ENCODE data around the gene HPCA.

The HPCA gene

DNA sequence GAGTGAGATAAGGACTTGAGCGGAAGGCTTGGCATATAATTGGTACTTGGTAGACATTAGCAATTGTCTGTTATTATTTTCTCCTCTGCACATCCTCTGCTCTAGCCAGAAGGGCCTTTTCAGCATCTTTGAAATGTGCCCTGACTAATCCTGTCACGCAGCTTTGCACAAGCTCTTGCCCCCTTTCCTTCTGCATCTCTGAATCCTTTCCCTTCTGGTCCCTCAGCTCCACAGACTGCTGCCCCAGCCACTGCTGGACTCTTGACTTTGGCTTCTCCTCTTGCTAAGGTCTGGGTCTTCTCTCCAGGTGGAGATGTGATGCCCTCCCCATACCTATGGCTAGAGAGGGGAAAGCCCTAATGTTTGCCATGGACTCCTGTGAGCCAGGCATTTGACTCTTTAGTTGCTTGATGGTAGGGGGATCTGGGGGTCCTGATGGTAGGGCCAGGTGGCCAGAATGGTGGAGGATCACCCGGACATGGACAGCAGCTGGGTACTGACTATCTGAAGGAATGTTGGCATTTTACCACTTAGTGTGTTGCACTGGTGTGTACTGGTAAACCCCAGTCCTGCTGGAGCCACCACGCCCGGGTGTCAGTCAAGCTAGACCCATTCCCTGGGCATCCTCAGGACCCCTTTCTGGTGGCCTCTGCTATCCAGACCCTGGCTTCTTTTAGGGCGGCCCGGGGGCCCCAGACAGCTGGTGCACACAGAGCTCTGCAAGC is 4.4 kb downstream of the HPCA start:
- no peak for DNase-seq (ENCODE audit: low read depth)

DNA sequence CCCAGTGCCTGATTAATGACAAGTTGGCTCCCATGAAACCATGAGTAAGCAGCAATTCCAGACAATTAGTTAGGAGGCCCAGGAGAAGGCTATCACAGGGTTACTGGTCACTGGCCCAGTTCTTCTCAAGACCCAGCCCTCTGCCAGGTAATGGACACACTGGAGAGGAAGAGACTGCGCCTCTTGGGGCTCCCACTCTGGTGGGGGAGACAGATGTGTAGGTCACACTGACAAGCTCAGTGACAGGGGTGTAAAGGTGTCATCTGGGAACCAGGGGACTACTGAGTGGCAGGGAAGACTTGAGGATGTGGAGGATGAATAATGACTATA is 4.9 kb downstream of the HPCA start:
- DNase-seq (ENCODE audit: low read depth), result no peak

DNA sequence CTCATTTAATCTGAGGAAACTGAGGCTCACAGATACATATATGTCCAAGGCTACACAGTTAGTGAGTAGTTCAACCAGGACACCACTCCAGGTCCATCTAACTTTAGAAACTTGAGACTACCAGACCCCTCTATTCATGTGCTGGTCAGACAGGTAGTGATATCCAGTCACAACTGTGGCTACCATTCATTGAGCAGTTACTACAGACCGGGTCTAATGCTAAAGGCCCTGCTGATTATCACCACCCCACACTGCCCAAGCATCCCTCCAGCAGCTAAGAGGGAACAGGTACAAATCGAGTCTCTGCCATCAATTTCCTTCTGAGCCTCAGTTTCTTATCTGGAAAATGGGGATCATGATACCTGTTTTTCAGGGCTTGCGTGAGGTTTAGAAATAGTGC is 5.3 kb downstream of the HPCA start:
- DNase-seq (ENCODE audit: low read depth), result no peak

GRCh38 chr1:32892368-32893197 is 6.3 kb downstream of the HPCA start:
- no peak for DNase-seq (ENCODE audit: low read depth)

DNA sequence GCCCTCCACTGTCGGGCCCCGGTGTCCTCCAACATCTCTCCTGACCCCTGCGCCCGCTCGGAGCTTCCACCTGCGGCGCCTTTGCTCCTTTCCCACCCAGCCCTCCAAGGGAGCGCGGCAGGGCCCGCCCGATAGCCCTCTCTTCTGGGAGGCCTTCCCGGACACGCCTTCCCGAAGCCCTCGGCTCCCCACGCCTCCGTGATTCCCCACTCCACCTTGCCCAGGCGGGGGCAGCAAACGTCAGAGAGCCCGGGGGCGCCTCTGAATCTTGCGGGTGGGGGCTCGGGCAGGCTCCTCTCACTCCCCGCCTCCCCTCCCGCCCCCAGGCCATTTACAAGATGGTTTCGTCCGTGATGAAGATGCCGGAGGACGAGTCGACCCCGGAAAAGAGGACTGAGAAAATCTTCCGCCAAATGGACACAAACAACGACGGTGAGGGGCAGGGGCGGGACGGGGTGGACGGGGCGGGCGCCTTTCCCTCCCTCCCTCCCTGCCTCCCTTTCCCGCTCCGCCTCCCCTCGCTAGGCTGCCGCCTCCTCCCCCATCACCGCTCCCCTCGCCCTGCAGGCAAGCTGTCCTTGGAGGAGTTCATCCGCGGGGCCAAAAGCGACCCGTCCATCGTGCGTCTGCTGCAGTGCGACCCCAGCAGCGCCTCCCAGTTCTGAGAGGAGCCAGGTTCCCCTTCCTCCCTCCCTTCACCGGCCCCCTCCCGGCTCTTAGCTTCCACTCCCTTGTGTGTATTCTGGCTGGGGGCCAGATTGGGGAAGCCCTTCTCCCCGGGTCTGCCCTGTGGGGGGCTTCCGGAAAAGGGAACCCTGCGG is 7.1 kb downstream of the HPCA start:
- no peak for DNase-seq (ENCODE audit: low read depth)

GRCh38 chr1:32894019-32894600 is 7.8 kb downstream of the HPCA start:
- DNase-seq (ENCODE audit: low read depth), result no peak

GRCh38 chr1:32894681-32895080 is 8.4 kb downstream of the HPCA start:
- DNase-seq (ENCODE audit: low read depth), result no peak

DNA sequence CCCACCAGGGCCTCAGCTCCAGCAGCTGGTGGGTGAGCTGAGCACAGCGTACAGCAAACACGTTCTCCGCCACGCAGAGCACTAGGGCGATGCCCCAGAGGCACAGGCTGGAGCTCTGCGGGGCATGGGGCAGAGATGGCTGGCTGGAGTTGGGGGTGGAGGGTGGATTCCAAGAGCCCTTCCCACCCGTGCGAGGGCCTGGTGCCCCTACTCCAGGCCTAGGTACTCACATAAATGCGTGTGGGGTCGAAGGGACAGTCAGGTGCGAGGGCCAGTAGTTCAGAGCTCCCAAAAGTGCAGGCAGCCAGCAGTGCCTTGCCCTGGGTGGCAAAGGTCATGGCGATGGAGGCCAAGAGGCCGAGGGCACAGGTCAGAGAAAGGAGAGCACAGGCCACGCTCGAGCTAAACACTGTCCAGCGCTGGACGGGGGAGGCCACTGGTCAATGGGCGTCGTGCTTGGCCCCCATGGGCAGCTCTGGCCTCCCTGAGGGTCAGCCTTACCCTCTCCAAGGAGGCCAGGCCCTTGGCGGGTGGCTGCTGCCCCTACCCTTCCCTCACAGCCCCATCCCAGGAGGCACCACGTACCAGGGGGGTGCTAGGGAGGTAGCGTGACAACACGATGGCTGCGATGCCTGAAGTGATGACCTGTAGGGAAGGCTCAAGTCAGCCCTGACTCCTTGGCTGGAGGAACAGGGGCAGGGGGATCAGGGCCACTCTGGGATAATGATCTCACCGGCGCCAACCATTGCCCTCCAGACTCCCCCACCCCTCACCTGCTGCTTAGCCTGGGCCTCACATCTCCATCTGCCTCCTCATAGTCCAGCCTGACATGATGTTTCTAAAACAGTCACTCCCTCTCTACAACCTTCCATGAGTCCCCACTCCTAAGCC is 9.3 kb downstream of the HPCA start:
- DNase-seq (ENCODE audit: low read depth), result no peak

DNA sequence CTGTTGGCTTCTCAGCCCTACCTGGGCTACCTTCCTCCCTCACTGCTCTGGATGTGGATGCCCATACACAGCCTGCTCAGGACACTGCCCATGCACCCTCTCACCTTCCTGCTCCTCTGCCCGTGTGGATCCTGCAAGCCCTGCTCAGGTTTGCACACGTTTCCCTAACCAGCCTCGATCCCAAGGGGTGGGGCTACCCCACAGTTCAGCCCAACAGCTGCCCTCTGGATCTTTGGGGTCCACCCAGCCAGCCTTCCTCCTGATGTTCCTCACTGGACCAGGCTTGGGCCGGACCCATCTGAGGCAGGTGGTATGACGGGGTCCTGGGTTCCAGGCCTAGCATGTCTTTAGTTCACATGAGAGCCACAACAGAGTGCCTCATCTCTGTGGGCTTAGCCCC is 10.2 kb downstream of the HPCA start:
- DNase-seq (ENCODE audit: low read depth), result no peak

DNA sequence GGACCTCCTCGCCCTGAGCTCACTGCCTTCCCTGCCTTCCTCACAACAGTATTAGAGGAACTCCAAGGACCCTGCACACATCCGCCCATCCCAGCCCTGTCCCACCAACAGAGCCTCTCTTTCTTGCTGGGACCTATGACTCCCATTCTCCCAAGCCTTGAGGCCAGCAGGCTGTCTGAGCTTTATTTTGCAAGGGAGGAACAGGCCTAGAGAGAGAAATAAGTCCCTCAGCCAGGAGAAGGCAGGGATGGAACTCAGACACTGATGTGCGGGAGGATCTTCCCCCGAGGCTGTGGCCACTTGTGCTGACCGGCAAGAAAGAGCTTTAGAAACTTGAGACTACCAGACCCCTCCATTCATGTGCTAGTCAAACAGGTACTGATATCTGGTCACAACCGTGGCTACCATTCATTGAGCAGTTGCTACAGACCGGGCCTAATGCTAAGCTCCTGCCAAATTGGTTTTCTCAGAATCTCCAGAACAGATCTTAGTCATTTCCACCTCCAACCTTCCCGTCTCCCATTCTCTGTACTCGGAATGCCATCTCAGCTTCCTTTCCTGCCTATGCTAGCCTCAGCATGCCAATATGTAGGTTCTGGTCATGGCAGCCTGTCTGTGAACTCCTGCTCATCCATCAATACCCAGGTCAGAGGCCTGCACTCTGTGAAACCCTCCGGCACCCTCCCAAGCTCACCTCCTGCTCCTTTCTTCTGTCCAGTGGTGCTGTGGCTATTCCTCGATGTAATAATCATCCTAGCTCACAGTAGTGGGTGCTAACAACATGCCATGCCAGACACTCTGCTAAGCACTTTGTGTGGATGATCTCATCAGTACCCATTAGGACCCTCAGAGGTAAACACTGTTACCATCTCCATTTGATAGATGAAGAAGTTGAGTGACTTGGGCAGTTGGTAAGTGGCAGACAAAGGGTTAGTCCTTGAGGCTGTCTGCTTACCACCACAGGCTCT is 11.1 kb downstream of the HPCA start:
- no peak for DNase-seq (ENCODE audit: low read depth)

- no peak for DNase-seq (ENCODE audit: low read depth)
Observed at GRCh38 chr1:32898056-32898455, 11.8 kb downstream of the HPCA start.

- DNase-seq (ENCODE audit: low read depth), result no peak
Observed at GRCh38 chr1:32898958-32899357, 12.7 kb downstream of the HPCA start.

DNA sequence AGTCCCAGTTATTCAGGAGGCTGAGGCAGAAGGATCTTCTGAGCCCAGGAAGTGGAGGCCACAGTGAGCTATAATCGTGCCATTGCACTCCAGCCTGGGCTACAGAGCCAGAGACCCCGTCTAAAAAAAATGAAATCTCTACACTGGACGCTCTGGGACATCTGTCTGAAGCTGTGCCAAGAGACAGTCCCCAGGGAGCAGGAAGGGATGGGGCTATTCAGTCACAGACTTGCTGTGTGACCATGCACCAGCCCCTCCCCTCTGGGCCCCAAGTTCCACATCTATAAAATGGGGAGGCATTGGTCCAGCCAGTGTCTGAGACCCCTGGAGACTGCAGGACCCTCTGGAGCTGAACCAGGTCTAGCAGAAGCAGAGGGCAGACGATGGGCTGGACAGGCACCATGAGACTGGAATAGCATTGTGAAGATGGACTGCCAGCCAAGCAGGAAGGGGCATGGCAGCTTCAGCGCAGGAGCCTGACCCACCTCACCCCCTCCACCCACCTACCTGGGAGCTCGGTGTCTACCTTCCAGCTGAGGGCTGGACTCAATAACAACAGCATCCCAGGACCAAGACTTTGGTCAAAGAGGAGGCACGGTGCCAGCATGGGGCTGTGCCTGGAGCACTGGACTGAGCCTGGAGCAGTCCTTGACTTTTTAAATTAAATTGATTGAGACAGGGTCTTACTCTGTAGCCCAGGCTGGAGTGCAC is 13.4 kb downstream of the HPCA start:
- no peak for DNase-seq (ENCODE audit: low read depth)

GRCh38 chr1:32900371-32900955 is 14.2 kb downstream of the HPCA start:
- no peak for DNase-seq (ENCODE audit: low read depth)

- DNase-seq (ENCODE audit: low read depth), result no peak
Observed at GRCh38 chr1:32900956-32901822, 14.9 kb downstream of the HPCA start, which contains the start of gene TMEM54. Gene TMEM54 (minus strand): TSS chr1:32901389. CDS start chr1:32901238, 151 bp downstream.

- no peak for DNase-seq (ENCODE audit: low read depth)
Observed at GRCh38 chr1:32901823-32902534, 15.7 kb downstream of the HPCA start.

GRCh38 chr1:32902535-32902920 is 16.2 kb downstream of the HPCA start:
- no peak for DNase-seq (ENCODE audit: low read depth)
